Activated naive CD4-positive, alpha-beta T cell treated with anti-CD3 and anti-CD28 coated beads for 36 hours (primary cell): ENCODE results near the gene USF1. TPM values are rescaled to one million over a fixed set of nuclear protein-coding genes. Genes with fewer than 3 reads are reported as not detected.

Experiments
- CTCF ChIA-PET: fragments of 350-600 bp; sonication (Branson Sonifier 250); formaldehyde crosslinking; loops from one replicate; lab custom pipeline; 2021; ENCODE audit warnings: antibody characterized with exemption; lab: Charles Lee
- DNase-seq: peaks from one replicate; pipeline ENCODE4 v3.0.0-alpha.2; 2020
- H3K27ac Mint-ChIP-seq: one replicate; pipeline ENCODE4 v1.8.0; 2021; ENCODE audit warnings: mild to moderate bottlenecking, mixed read lengths
- H3K27me3 Mint-ChIP-seq: one replicate; pipeline ENCODE4 v1.8.0; 2021; ENCODE audit warnings: low read depth, mixed read lengths
- H3K36me3 Mint-ChIP-seq: one replicate; pipeline ENCODE4 v1.8.0; 2021; ENCODE audit warnings: low read depth, mixed read lengths
- H3K4me1 Mint-ChIP-seq: one replicate; pipeline ENCODE4 v1.8.0; 2021; ENCODE audit warnings: low read depth, mixed read lengths
- H3K4me3 Mint-ChIP-seq: one replicate; pipeline ENCODE4 v1.8.0; 2021; ENCODE audit warnings: mild to moderate bottlenecking, moderate library complexity, mixed read lengths
- H3K9me3 Mint-ChIP-seq: one replicate; pipeline ENCODE4 v1.8.0; 2021; ENCODE audit warnings: mixed read lengths
- intact Hi-C: fragments of 100-400 bp; cut with micrococcal nuclease; formaldehyde crosslinking; loops from one replicate; pipeline ENCODE4 v1.15.1; 2023
- total RNA-seq, 2 experiments: library from RNA; stranded (reverse); gene quantifications; one replicate each; pipeline ENCODE4 v1.2.3, GENCODE V29; 2021

USF1 gene
- total RNA-seq, 2 experiments from 2014 or later, result 43.7 to 44.2 TPM

DNA sequence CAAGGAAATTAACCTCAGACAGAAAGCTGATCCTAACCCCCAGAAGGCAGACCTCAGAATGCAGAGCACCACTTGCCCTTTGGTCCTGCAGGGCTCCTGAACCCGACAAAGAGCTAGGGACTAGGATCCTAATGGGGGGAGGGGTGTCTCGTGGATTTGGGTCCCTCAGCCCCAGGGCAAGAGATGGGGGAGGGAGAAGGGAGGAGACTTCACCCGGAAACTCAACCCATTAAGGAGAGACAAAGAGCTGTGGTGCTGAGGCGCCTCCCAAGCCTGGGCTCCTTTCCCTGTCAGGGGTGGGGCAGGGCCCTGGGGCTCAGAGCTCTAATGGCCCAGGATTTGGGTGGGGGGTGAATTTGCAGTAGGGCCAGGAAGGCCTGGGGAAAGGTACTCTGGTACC, 40.7 kb upstream of the USF1 start:
- Mint-ChIP-seq H3K27ac (no peak overlapping the region), H3K27me3 (no peaks in the 10 kb centered on the region), H3K4me1 (peaks cover 15% of the 10 kb centered on the region), H3K4me3 (no peak overlapping the region), H3K9me3 (no peaks in the 10 kb centered on the region), H3K36me3 (no peaks in the 10 kb centered on the region)
- DNase-seq, result no peak
- intact Hi-C loops, result no loop called here
- CTCF ChIA-PET, result interaction anchor here (0.8 to 2.0 kb wide), 3 partner anchors 15 to 24 kb away, joined by 3 to 11 read pairs (median 4); no protein-coding TSS in a partner anchor

DNA sequence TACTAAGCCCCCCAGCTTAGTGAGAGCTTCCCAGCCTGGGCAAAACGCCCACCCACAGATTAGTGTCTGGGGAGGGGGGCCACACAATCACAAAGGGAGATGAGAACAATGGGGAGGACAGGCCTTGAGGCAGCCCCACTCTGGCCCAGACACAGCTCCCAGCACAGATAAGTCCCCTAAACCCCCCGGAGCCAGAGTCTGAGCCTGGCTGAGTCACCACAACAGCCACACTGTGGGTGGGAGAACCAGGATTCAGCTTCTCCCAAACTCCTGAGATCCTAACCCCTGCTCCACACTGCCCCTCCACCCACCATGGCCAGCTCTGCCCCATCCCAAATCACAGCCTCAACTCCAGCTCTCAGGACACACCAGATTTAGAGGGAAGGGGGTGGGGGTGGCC, 39.4 kb upstream of the USF1 start:
- CTCF ChIA-PET, result interaction anchor here (0.8 to 1.3 kb wide), 2 partner anchors 12 kb away, joined by 3 to 6 read pairs; partner anchors contain the start of gene KLHDC9
- Mint-ChIP-seq H3K9me3 (no peaks in the 10 kb centered on the region), H3K4me3 (no peak overlapping the region), H3K4me1 (peaks cover 7% of the 10 kb centered on the region), H3K27me3 (no peaks in the 10 kb centered on the region), H3K36me3 (no peaks in the 10 kb centered on the region), H3K27ac (no peak overlapping the region)
- intact Hi-C loops, result no loop called here
- no peak for DNase-seq

DNA sequence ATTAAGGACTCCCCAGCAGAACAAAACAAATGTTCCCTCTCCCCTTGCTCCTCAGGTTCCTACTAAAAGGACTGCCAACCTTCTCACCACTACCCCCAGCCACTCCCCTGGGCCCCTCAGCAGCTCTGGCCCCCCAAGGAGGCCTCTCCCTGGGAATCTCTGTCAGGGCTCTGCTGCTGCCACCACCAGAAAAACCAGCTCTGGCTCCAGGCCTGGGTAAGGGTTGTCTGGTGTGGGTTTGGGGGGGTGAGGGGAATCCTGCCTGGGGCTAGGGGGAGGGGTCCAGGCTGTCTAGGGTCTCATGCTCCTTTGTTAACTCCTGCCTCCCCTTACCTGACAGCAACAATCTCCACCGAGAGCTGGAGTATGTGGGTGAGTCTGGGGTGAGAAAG, 38.8 kb upstream of the USF1 start:
- intact Hi-C loops, result no loop called here

DNA sequence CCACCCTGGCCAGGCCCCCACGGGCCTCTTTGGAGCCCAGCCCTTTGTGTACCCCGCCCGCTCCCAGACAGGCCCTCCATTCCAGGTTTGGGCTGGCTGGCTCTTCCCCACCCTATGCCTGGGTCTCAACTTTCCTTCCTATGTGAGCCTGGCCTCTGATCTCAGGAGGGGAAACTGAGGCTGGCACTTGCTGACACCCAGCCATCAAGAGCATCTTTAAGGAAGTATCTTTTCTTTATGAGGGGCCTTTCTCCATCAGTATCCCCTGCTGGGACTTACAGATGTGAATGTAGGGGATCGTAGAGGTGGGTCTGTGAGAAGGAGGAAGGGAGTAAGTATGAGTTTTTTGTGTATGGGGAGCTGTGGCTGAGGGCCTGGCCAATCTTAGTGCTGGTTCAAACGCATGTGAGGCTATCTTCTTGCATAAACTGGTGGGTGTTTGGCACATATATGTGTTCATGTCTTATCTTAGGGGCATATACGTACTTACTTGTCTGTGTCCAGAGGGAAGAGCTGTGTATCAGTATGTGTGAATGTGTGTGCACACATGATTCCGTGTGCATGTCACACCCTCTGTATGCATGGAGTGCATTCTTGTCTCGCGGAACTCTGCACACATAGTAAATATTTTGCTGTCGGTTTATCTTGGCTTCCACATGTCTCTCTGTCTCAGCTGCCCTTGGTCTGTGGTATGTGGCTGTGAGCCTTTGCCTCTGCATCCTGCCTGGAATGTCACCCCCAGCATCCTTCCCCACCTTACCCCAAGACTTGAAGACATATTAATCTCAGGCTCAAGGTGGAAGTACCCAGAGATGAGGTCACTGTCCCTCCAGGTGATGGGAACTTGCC, 38.2 kb upstream of the USF1 start:
- Mint-ChIP-seq H3K4me1 (peaks cover 5% of the 10 kb centered on the region), H3K9me3 (no peaks in the 10 kb centered on the region), H3K4me3 (no peak overlapping the region), H3K36me3 (no peaks in the 10 kb centered on the region), H3K27me3 (no peaks in the 10 kb centered on the region), H3K27ac (no peak overlapping the region)
- no peak for DNase-seq
- intact Hi-C loops, result no loop called here
- CTCF ChIA-PET, result interaction anchor here (0.6 to 1.2 kb wide), 4 partner anchors 13 to 574 kb away, joined by 3 to 6 read pairs (median 4); no protein-coding TSS in a partner anchor

More for the DNA sequence above, 38.8 kb upstream of the USF1 start:
- H3K4me3 Mint-ChIP-seq, result no peak overlapping the region
- no peak overlapping the region for H3K27ac Mint-ChIP-seq
- H3K9me3 Mint-ChIP-seq, result no peaks in the 10 kb centered on the region
- no peaks in the 10 kb centered on the region for H3K27me3 Mint-ChIP-seq
- no peaks in the 10 kb centered on the region for H3K36me3 Mint-ChIP-seq
- CTCF ChIA-PET, result interaction anchor here (0.6 to 1.3 kb wide), 6 partner anchors 11 to 575 kb away, joined by 3 to 6 read pairs (median 4); partner anchors contain the start of gene KLHDC9
- DNase-seq, result no peak
- peaks cover 6% of the 10 kb centered on the region for H3K4me1 Mint-ChIP-seq

DNA sequence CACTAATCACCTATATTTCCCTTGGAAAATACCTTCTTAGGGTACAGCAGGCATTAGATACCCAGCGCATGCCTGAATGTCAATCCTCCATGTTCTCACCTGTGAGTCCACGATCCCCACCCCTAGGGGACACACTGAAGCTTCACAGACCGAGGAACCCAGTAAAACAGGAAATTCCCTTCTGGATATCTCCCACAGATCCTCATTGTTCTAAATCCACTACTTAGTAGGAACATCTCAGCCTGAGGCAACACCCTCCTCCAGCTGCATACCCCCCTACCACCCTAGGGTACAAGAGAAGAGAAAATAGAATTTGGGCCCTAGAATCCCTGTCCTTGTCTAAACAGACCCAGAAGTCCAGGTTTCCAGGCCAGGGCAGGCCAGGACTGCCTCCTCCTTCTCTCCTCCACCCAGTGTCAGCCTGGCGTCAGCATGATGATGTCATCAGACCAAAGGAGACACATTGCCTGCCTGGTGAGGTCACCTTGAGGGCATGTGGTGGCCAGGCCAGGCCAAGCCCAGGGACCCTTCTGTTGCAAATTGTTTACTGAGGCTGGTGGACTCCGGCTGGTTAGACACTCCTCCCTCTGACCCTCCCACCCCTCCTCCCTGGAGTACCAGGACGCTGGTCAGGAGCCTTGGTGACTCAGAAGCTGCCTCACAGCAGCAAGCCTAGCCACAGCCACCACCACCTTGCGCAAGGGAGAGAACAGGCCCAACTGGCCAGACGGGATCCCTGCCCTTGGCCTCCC, 37.4 kb upstream of the USF1 start:
- H3K27me3 Mint-ChIP-seq, result no peaks in the 10 kb centered on the region
- no peak overlapping the region for H3K4me3 Mint-ChIP-seq
- no peak for DNase-seq
- intact Hi-C loops, result no loop called here
- CTCF ChIA-PET, result interaction anchor here (1.2 kb wide), 1 partner anchor 14 kb away, joined by 6 read pairs; no protein-coding TSS in a partner anchor
- no peaks in the 10 kb centered on the region for H3K36me3 Mint-ChIP-seq
- H3K27ac Mint-ChIP-seq, result no peak overlapping the region
- H3K4me1 Mint-ChIP-seq, result peaks cover 4% of the 10 kb centered on the region
- no peaks in the 10 kb centered on the region for H3K9me3 Mint-ChIP-seq

DNA sequence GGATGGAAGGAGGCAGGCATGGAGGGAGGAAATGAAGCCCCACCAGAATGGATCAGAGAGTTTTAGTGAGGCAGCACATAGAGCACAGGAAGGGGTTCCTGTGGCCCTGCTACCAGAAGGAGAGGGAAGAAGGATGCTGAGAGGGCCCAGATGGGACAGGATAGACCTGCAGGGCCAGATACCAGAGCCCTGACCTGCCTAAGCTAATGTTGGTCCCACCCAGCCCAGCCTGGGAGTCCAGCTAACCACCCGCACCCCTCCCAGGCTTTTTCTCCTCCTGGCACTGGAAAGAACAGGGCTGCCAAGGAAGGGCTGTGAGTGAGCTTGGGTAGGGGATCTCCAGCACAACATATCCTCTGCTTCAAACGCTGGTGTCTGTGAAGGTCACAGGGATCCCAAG, 36.7 kb upstream of the USF1 start:
- H3K4me3 Mint-ChIP-seq, result no peak overlapping the region
- intact Hi-C loops, result no loop called here
- no peaks in the 10 kb centered on the region for H3K36me3 Mint-ChIP-seq
- CTCF ChIA-PET, result no interaction called here
- no peaks in the 10 kb centered on the region for H3K27me3 Mint-ChIP-seq
- no peaks in the 10 kb centered on the region for H3K9me3 Mint-ChIP-seq
- peaks cover 4% of the 10 kb centered on the region for H3K4me1 Mint-ChIP-seq
- DNase-seq, result no peak
- no peak overlapping the region for H3K27ac Mint-ChIP-seq

DNA sequence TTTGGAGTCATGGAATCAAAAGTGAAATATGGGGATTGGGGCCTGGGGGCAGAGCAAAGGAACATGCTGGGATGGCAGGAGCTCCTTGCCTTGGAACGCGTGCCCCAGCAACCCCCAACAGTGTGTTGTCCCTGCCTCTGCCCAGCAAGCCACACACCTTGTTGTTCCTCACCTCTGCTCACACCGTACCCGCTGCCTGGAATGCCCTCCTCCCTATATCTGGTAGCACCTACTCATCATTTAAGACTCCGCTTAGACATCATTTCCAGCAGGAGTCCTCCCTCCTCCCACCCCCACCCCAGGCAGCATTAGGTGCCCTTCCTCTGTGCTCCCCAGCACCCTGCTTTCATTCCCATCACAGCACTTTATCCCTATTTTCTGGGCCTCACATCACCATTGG, 35.7 kb upstream of the USF1 start:
- Mint-ChIP-seq H3K9me3 (no peaks in the 10 kb centered on the region), H3K36me3 (no peaks in the 10 kb centered on the region), H3K4me3 (no peak overlapping the region), H3K4me1 (peaks cover 4% of the 10 kb centered on the region), H3K27ac (no peak overlapping the region), H3K27me3 (no peaks in the 10 kb centered on the region)
- intact Hi-C loops, result no loop called here
- DNase-seq, result no peak
- CTCF ChIA-PET, result interaction anchor here (0.9 kb wide), 1 partner anchor 313 kb away, joined by 4 read pairs; no protein-coding TSS in a partner anchor

DNA sequence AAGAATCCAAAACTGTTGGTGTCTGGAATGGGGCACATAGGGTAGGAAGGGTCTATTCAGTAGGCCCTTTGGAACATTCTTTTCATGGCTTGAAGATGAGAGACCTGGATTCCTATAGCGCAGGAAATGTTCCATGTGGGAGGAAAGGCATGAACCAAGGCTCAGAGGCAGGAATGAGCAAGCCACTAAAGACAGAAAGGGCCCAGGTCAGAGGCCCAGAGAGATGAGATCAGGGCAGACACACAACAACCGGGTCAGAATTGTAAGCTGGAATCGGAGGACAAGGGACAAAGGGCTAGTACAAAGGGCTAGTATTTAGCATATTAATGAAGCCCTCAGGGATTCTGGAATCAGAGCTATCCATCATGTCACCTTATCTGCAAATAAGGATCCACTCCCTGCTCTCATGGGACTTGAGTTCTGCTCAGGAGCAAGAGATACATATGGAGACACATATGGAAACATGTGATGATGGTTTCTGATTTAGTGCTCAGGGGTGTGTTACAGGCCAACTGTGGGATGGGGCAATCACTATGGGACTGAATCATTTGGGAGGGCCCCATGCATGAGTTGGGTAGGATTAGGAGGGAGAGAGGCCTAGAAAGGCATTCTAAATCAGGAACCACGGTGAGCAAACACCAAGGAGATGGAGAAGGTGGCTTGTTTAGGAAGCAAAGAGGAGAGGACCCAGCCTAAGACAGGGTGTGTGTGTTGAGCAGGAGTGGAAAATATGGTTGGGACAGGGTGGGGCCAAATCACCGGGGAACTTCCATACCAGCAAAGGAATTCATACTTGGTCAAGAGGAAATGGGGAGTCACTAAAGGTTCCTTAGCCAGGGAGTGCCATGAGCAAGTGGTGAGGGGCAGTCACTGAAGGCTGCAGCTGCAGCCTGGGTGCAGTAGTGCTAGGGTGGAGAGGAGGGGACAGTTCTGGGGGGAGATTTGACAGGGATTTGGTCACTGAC, 34.9 kb upstream of the USF1 start:
- H3K27ac Mint-ChIP-seq, result no peak overlapping the region
- CTCF ChIA-PET, result interaction anchor here (0.9 kb wide), 1 partner anchor 312 kb away, joined by 4 read pairs; no protein-coding TSS in a partner anchor
- intact Hi-C loops, result no loop called here
- DNase-seq, result no peak
- no peaks in the 10 kb centered on the region for H3K36me3 Mint-ChIP-seq
- H3K4me1 Mint-ChIP-seq, result peaks cover 4% of the 10 kb centered on the region
- no peaks in the 10 kb centered on the region for H3K27me3 Mint-ChIP-seq
- no peak overlapping the region for H3K4me3 Mint-ChIP-seq
- no peaks in the 10 kb centered on the region for H3K9me3 Mint-ChIP-seq

DNA sequence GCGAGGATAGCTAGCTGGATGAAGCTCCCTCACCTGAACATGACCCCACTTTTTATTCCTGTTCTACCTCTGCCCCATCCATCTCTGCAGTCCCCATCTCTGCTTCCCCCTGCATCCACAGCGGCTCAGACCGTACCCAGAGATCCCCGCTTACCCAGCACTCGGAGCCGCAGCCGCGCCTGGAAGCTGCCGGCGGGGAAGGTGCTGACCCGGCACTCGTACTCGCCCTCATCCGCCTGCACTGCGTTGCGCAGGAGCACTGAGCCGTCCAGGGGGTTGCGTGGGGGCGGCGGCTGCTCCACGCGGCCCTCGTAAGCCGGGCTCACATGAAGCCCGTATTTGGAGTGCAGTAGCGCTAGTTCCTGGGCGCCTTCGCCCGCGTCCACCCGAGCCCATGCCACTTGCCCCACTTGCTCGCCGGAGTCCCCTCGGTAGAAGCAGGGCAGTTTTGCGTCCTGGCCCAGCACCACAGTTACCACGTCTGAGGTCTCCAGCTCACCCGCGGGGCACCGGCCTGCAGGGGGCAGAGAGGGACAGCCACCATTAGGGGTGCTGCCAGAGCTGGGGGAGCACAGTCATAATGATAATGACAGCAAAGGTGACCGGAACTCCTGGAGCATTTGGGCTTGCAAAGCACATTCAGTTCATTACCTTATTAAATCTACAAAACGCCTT, 33.8 kb upstream of the USF1 start:
- Mint-ChIP-seq H3K27me3 (no peaks in the 10 kb centered on the region), H3K27ac (no peak overlapping the region), H3K36me3 (no peaks in the 10 kb centered on the region), H3K4me3 (no peak overlapping the region), H3K9me3 (no peaks in the 10 kb centered on the region), H3K4me1 (peaks cover 4% of the 10 kb centered on the region)
- no peak for DNase-seq
- intact Hi-C loops, result no loop called here
- CTCF ChIA-PET, result interaction anchor here (0.6 to 1.8 kb wide), 5 partner anchors 9 to 57 kb away, joined by 3 to 6 read pairs (median 4); partner anchors contain the start of genes ARHGAP30 and NECTIN4

DNA sequence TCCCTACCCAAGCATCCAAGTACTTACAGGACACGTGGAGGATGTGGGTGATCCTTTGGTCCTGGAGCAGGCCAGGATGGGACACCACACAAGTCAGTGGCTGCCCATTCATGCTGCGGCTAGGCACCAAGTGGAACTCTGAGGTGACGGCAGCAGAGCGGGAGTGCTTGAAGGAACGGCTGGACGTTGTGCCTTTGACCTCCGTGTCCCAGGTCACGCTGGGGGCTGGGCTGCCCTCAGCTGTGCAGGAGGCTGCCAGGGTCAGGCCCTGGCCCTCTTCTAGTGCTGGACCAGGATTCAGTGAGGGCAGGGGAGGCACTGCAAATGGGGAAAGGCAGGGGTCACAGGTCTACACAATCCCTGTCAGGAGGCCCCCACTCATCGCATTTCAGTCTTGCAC, 31.6 kb upstream of the USF1 start:
- H3K36me3 Mint-ChIP-seq, result no peaks in the 10 kb centered on the region
- no peak overlapping the region for H3K4me3 Mint-ChIP-seq
- H3K4me1 Mint-ChIP-seq, result peaks cover 4% of the 10 kb centered on the region
- no peak overlapping the region for H3K27ac Mint-ChIP-seq
- CTCF ChIA-PET, result no interaction called here
- no peaks in the 10 kb centered on the region for H3K27me3 Mint-ChIP-seq
- intact Hi-C loops, result no loop called here
- no peak for DNase-seq
- no peaks in the 10 kb centered on the region for H3K9me3 Mint-ChIP-seq

DNA sequence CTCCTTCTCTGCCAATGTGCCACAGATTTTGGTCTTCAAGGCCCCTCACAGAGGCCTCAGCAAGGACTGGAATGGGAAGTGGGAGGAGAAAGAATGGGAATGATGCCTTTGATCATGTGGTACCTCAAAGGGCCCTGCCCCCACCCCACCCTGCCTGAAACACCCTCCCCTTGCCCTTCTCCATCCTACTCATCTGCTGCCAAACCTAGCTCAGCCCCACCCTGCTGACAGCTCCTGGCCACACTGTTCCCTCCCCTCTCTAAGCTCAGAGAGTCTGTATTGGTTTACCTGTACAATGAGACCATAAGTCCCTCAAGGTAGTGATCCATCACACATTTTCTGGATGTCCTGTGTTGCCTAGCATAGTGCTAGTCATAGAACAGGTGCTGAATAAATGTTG, 30.6 kb upstream of the USF1 start:
- intact Hi-C loops, result no loop called here
- Mint-ChIP-seq H3K27ac (no peak overlapping the region), H3K4me1 (peaks cover 10% of the 10 kb centered on the region), H3K27me3 (no peaks in the 10 kb centered on the region), H3K9me3 (no peaks in the 10 kb centered on the region), H3K4me3 (no peak overlapping the region), H3K36me3 (no peaks in the 10 kb centered on the region)
- no peak for DNase-seq
- CTCF ChIA-PET, result interaction anchor here (0.6 kb wide), 1 partner anchor 61 kb away, joined by 3 read pairs; no protein-coding TSS in a partner anchor
